Dermis blood vessel endothelial cell (primary cell): Measurements from ENCODE around the gene PLEKHO2. TPM values are rescaled to one million over a fixed set of nuclear protein-coding genes. Genes with fewer than 3 reads are reported as not detected.

Experiments used
- DNase-seq: peaks from one replicate; pipeline ENCODE4 v3.0.0; 2010
- total RNA-seq: library from RNA; depleted of rRNA; stranded (reverse); fragments of >200 nt; gene quantifications from 2 replicates; pipeline ENCODE4 v1.2.3, GENCODE V29; 2014

PLEKHO2 gene
- total RNA-seq, 1 donor from 2014 or later = 61.3 TPM

- DNase-seq = no peak
Measured at GRCh38 chr15:64855205-64855975, 13.7 kb downstream of the PLEKHO2 start.

GRCh38 chr15:64856429-64857145 lies 14.9 kb downstream of the PLEKHO2 start:
- peak; percentile 60 for DNase-seq

GRCh38 chr15:64857421-64857820 lies 15.7 kb downstream of the PLEKHO2 start:
- DNase-seq = no peak

GRCh38 chr15:64858021-64858575 lies 16.4 kb downstream of the PLEKHO2 start:
- no peak for DNase-seq

GRCh38 chr15:64859226-64859625 lies 17.5 kb downstream of the PLEKHO2 start:
- peak; percentile 43 for DNase-seq

- no peak for DNase-seq
Measured at GRCh38 chr15:64861331-64861730, 19.6 kb downstream of the PLEKHO2 start.

GRCh38 chr15:64861960-64862359 lies 20.2 kb downstream of the PLEKHO2 start:
- no peak for DNase-seq

GRCh38 chr15:64862408-64862807 lies 20.7 kb downstream of the PLEKHO2 start:
- DNase-seq = no peak

- DNase-seq = no peak
Measured at GRCh38 chr15:64864068-64864467, 22.4 kb downstream of the PLEKHO2 start.

GRCh38 chr15:64865126-64865997 lies 23.6 kb downstream of the PLEKHO2 start:
- peak; percentile 49 for DNase-seq

- no peak for DNase-seq
Measured at GRCh38 chr15:64865998-64866520, 24.3 kb downstream of the PLEKHO2 start.

- DNase-seq = no peak
Measured at GRCh38 chr15:64869501-64869900, 27.8 kb downstream of the PLEKHO2 start.

GRCh38 chr15:64870353-64870752 lies 28.6 kb downstream of the PLEKHO2 start:
- peak; percentile 85 for DNase-seq

GRCh38 chr15:64875641-64876223 lies 34.0 kb downstream of the PLEKHO2 start:
- DNase-seq = no peak

GRCh38 chr15:64877435-64877834 lies 35.7 kb downstream of the PLEKHO2 start:
- peak; percentile 75 for DNase-seq

- DNase-seq = peak; percentile 72
Measured at GRCh38 chr15:64878705-64879104, 37.0 kb downstream of the PLEKHO2 start.

GRCh38 chr15:64883100-64883581 lies 41.4 kb downstream of the PLEKHO2 start:
- no peak for DNase-seq

GRCh38 chr15:64883997-64884511 lies 42.3 kb downstream of the PLEKHO2 start:
- peak; percentile 95 for DNase-seq

- DNase-seq = no peak
Measured at GRCh38 chr15:64884679-64885078, 43.0 kb downstream of the PLEKHO2 start.

GRCh38 chr15:64888336-64888735 lies 46.6 kb downstream of the PLEKHO2 start:
- no peak for DNase-seq

- no peak for DNase-seq
Measured at GRCh38 chr15:64891561-64891960, 49.8 kb downstream of the PLEKHO2 start.
